OCI-LY3 (cell line): Measurements from ENCODE around the gene PPP1R2.

ENCODE experiments used
- CTCF ChIP-seq: fragments of 200-600, 300-600 bp; sonication (generic); IDR thresholded peaks from 2 replicates; pipeline ENCODE4 v1.5.1; 2014; ENCODE audit warnings: antibody characterized with exemption, low read length, low read depth
- EZH2phosphoT487 ChIP-seq: fragments of 200-600 bp; shearing (Covaris generic); IDR thresholded peaks from 2 replicates; pipeline ENCODE4 v1.6.1; 2018; ENCODE audit warnings: antibody characterized with exemption, mixed run types, low read depth

GRCh38 chr3:195544230-195544536 is 1.1 kb upstream of the PPP1R2 start:
- TF ChIP-seq CTCF: no peak
- TF ChIP-seq EZH2phosphoT487: no peak
